NT2/D1 (cell line): ENCODE results near the gene SUSD5.

ENCODE experiments used
- DNase-seq: peaks from one replicate; pipeline ENCODE4 v3.0.0-alpha.2; 2011; ENCODE audit warnings: low read depth, low spot score
- H3K27me3 ChIP-seq: 2 replicates; pipeline ENCODE4 v1.6.0; 2011; ENCODE audit warnings: mild to moderate bottlenecking; ENCODE audit not compliant: insufficient read length, insufficient read depth
- H3K36me3 ChIP-seq: 2 replicates; pipeline ENCODE4 v1.6.1; 2011; ENCODE audit warnings: mild to moderate bottlenecking, low read length, mixed read lengths; ENCODE audit not compliant: insufficient read depth, insufficient read length
- H3K4me1 ChIP-seq: 2 replicates; pipeline ENCODE4 v1.5.1; 2011; ENCODE audit not compliant: insufficient read depth, insufficient read length
- H3K4me3 ChIP-seq: 2 replicates; pipeline ENCODE4 v1.5.1; 2011; ENCODE audit warnings: low read depth; ENCODE audit not compliant: insufficient read length
- H3K9ac ChIP-seq: 2 replicates; pipeline ENCODE4 v1.6.0; 2011; ENCODE audit warnings: low read depth; ENCODE audit not compliant: insufficient read length
- H3K9me3 ChIP-seq: 2 replicates; pipeline ENCODE4 v1.5.1; 2011; ENCODE audit warnings: mild to moderate bottlenecking, low read length; ENCODE audit not compliant: insufficient read depth
- SUZ12 ChIP-seq: IDR thresholded peaks from 2 replicates; pipeline ENCODE4 v1.6.1; 2011; ENCODE audit not compliant: insufficient read length, insufficient read depth; ENCODE audit errors: extremely low read depth
- YY1 ChIP-seq: IDR thresholded peaks from 2 replicates; pipeline ENCODE4 v1.6.1; 2011; ENCODE audit not compliant: insufficient read length, insufficient read depth
- ZNF274 ChIP-seq: IDR thresholded peaks from 2 replicates; pipeline ENCODE4 v1.6.1; 2011; ENCODE audit warnings: mild to moderate bottlenecking, low read depth, low read length

The SUSD5 gene

GRCh38 chr3:33103480-33103879, 115.1 kb downstream of the SUSD5 start:
- Histone ChIP-seq H3K9me3 (no peaks in the 10 kb centered on the region), H3K4me1 (no peaks in the 10 kb centered on the region), H3K4me3 (no peak overlapping the region), H3K36me3 (no peaks in the 10 kb centered on the region), H3K27me3 (no peaks in the 10 kb centered on the region), H3K9ac (no peak overlapping the region)
- no peak for DNase-seq
- TF ChIP-seq SUZ12, result no peak
- TF ChIP-seq ZNF274, result no peak
- TF ChIP-seq YY1, result no peak

GRCh38 chr3:33103034-33103433, 115.6 kb downstream of the SUSD5 start:
- TF ChIP-seq ZNF274 (no peak), SUZ12 (no peak), YY1 (no peak)
- DNase-seq, result no peak
- no peaks in the 10 kb centered on the region for H3K9me3 ChIP-seq
- H3K4me3 ChIP-seq, result no peak overlapping the region
- no peaks in the 10 kb centered on the region for H3K27me3 ChIP-seq
- H3K9ac ChIP-seq, result no peak overlapping the region
- H3K36me3 ChIP-seq, result no peaks in the 10 kb centered on the region
- no peaks in the 10 kb centered on the region for H3K4me1 ChIP-seq

- Histone ChIP-seq H3K9me3 (no peaks in the 10 kb centered on the region), H3K36me3 (no peaks in the 10 kb centered on the region), H3K4me1 (no peaks in the 10 kb centered on the region), H3K27me3 (peaks cover 16% of the 10 kb centered on the region), H3K4me3 (no peak overlapping the region), H3K9ac (no peak overlapping the region)
- no peak for DNase-seq
- TF ChIP-seq SUZ12, result no peak
- TF ChIP-seq YY1, result no peak
- no peak for TF ChIP-seq ZNF274
Observed at GRCh38 chr3:33100229-33100628, 118.4 kb downstream of the SUSD5 start.
